ENCODE measurements around the gene PPIAL4G.
"Not testable (repeated sequence)": the region's sequence is repeated elsewhere in the genome, so short reads cannot be mapped to it uniquely, and the experiment has no call there.

The PPIAL4G gene
- long read RNA-seq, donor 1, result 0 reads
- long read RNA-seq, donor 2, result 0 reads
- long read RNA-seq, donor 3, result 0 reads
- long read RNA-seq, donor 4, result 0 reads
- long read RNA-seq, donor 5, partial matches to known transcripts, result 0 of 1 reads
- long read RNA-seq, donor 5, other reads (novel, unspliced or antisense), result 0 of 1 reads
- long read RNA-seq, donor 6, result 0 reads
- long read RNA-seq, donor 7, result 0 reads
- long read RNA-seq, donor 8, result 0 reads

GRCh38 chr1:148483029-148483428 lies at the start of gene PPIAL4G:
Gene PPIAL4G (minus strand): TSS chr1:148483302. CDS start chr1:148483252, 50 bp downstream.
- not testable (repeated sequence) for DNase-seq

DNA sequence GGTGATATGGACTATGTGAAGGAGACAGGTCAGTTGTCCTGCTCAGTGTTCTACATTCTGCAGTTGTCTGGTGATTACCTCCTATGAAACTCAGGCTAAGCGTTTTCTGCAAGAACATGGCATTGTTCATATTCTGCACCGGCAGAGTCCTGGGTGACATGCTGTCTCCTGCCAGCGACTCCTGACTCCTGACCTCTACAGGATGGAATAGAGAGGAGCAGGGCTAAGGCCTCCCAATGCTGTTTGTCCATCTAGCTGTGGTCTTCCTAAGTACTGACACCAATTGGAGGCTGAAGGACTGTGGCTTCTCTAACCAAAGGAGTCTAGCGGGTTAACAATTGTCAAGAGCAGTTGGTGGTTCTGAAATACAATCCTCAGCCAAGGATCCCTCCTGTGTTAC lies 49.1 kb upstream of the PPIAL4G start:
- DNase-seq, result not testable (repeated sequence)

DNA sequence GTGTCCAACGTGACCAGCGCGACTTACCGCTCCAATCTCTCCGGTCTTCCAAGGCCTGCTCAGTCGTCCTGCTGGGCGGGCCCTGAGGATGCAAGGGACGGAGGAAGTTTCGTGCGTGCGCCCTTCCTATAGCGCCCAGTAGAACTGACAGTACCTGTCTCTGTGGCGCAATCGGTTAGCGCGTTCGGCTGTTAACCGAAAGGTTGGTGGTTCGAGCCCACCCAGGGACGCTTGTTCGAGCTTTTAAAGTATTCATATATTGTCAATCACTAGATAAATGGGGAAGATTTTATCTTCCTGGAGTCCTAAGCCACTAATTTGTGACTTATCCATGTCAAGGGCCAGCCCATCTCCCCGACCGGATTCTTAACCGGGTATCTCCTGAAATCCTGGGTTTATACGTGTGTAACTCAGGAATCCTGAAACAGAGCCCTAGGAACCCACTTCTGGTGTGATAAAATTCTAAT lies 46.0 kb upstream of the PPIAL4G start:
- DNase-seq, result peak; percentile 17

DNA sequence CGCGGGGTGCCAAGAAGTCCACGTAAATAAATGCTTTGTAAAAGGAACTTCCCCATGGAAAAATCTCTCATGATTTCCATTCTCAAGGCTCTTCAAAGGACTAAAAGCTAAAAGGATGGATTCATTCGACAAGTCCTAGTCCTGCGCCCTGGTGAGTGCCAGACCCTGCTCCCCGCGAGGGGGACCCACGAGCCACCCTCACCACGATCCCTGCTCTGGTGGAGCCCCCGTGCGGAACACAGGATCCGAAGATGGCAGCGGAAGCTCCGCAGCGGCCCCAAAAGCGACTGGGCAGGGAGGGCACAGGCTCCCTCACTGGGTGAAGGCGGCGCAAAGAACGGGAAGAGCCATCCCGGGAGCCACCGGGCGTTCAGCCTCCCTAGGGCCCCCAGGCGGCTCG lies 45.5 kb upstream of the PPIAL4G start:
- not testable (repeated sequence) for DNase-seq

DNA sequence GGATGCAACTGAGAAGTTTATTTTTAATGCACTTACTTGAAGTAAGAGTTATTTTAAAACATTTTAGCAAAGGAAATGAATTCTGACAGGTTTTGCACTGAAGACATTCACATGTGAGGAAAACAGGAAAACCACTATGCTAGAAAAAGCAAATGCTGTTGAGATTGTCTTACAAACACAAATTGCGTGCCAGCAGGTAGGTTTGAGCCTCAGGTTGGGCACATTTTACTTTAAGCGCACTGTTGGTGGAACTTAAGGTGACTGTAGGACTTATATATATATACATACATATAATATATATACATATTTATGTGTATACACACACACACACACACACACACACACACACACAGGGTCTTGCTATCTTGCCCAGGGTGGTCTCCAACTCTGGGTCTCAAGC lies 43.5 kb upstream of the PPIAL4G start:
- not testable (repeated sequence) for DNase-seq

- DNase-seq, result not testable (repeated sequence)
Measured at GRCh38 chr1:148523205-148524144, 40.4 kb upstream of the PPIAL4G start.

DNA sequence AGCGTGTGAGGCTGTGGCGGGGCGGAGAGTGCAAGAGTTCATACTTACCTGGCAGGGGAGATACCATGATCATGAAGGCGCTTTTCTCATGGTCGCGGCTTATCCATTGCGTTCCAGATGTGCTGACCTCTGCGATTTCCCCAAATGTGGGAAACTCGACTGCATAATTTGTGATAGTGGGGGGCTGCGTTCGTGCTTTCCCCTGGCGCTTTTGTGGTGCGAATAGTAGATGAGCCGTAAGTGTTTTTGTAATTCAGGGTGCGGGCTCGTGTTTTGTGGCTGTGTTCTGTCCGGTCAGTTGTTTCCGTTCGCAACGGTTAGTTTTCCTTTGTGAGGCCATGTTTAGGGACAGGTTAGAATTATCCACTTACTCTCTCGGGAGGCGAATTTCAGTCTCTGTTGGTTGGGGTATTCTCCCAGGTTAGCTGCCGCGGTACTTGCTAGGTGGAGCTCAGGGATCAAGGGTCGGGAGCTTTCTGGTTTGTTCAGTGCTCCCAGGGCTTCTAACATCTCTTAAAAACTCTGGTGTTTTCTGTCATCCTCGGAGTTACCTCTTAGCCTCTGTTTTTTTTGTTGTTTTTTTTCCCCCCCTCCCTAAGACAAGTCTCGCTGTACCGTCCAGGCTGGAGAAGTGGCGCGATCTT lies 39.6 kb upstream of the PPIAL4G start:
- peak; percentile 69 for DNase-seq

DNA sequence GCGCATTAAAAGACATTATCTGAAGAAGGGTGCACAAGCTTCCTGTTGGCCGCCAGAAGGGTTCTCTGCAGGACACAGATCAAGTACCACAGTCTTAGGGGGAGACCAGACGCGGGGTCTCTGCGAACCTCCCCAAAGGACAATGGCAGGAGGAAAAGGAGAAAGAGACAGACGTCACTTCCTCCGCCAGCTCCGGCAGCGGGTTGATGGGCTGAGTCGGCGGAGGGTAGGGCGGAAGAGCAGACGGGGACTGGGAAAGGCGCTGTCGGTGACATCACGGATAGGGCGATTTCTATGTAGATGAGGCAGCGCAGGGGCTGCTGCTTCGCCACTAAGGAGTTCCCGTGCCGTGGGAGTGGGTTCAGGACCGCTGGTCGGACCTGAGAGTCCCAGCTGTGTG lies 39.0 kb upstream of the PPIAL4G start:
- peak; percentile 68 for DNase-seq

DNA sequence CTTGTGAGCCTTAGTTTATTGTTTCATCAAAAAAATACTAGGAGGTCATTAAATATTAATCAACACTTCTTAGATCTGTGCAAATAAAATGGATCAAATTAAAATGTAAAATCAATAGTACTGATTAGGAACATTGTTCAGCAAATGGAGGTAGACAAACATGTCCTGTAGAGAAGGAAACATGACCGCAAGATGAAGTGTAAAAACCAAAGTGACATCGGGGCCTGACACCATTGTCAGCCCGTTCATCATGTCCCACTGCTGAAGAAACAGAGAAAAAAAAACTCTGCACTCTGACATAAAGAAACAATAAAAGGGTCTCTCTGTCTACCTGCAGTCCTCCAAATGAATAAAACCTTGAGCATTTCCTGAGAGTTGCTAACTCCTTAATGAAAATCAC lies 31.2 kb upstream of the PPIAL4G start:
- DNase-seq, result not testable (repeated sequence)

- DNase-seq, result not testable (repeated sequence)
Measured at GRCh38 chr1:148512571-148513184, 29.6 kb upstream of the PPIAL4G start.

DNA sequence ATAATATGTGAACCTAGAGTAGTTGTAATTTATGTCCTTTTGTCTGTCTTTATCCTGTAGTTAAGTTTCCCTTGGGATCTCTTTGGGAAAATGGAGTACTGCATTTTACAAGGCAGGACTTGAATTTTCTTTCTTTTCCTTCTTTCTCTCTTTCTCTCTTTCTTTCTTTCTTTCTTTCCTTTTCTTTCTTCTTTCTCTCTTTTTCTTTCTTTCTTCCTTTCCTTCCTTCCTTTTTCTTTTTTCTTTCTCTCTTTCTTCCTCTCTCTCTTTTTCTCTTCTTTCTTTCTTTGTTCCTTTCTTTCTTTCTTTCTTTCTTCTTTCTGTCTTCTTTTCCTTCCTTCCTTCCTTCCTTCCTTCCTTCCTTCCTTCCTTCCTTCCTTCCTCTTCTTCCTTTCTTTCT lies 10.8 kb upstream of the PPIAL4G start:
- not testable (repeated sequence) for DNase-seq

GRCh38 chr1:148481134-148481533 lies 2.0 kb downstream of the PPIAL4G start:
- DNase-seq, result not testable (repeated sequence)

DNA sequence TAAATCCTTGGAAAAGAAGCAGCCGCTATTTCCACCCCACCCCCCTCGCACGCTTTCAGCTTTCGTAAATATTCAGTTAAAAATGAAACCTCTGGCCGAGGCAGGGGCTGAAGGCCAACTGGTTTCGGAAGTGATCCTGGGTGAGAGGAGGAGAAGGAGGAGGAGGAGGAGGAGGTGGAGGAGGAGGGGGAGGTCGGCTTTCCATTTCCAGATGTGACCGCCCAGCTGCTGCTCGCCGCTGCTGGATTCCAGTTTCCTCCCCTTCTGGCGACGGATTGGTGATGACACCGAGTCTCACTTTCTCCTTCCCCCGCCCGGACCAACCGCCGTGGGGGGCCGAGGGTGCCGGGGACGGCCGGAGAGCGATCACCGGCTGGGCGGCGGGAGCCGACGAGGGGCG lies 23.4 kb downstream of the PPIAL4G start:
- DNase-seq, result not testable (repeated sequence)

DNA sequence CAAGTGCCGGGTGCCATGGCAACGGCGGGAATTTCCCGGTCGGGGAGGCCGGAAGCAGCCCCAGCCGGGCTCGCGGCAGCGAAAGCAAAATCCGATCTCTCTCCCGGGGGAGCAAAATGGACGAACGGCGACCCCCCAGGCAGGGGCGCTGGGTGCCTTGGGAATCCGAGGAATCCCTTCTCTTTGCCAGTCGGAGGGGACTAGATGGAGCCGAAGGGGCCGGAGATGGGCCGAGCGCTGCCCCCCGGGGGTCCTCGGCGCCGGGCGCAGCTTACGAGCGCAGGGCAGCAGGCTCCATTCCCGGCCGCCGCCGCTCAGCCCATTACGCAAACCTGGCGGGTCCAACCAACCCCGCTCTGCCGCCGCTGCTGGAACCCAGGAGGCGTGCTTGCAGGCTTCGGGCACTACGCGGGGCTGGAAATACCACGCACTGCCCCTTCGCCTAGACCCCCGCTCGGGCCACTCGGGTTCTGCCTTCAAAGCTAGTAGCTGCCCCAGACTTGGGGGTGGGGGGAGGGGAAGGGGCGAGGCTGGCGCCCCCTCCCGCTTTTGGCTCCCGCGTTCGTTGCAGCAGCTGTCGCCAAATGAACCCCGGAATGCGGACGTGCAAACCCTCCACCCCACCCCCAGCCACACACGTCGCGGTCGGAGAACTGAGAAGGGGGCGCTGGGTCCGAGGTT lies 24.1 kb downstream of the PPIAL4G start:
- DNase-seq, result peak; percentile 65

- DNase-seq, result not testable (repeated sequence)
Measured at GRCh38 chr1:148458398-148458797, 24.7 kb downstream of the PPIAL4G start.

GRCh38 chr1:148452845-148453244 lies 30.3 kb downstream of the PPIAL4G start:
- not testable (repeated sequence) for DNase-seq

GRCh38 chr1:148439654-148440325 lies 43.3 kb downstream of the PPIAL4G start:
- not testable (repeated sequence) for DNase-seq

- DNase-seq, result no peak
Measured at GRCh38 chr1:148435406-148435805, 47.7 kb downstream of the PPIAL4G start.

GRCh38 chr1:148434832-148435231 lies 48.3 kb downstream of the PPIAL4G start:
- no peak for DNase-seq

DNA sequence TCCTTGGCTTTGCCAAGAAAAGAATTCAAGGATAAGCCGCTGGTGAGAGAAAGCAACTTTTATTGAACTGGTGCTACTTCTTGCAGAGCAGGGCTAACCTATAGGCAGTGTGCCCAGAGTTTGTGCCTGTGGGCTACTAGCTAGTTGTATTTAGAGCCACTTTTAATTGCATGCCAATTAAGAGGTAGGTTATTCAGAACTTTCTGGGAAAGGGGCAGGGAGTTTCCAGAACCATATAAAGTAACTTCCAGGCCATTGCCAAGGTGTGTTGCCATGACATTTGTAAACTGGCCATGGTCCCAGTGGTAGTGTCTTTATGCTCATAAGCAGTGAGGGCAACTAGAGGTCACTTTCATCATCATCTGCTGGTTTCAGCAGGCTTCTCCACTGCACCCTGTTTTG lies 50.2 kb downstream of the PPIAL4G start:
- not testable (repeated sequence) for DNase-seq

Data from right kidney (tissue), 9 donors.